OCI-LY1 (cell line): ENCODE data around the gene DNAJC3.

ENCODE experiments used
- CTCF ChIP-seq: fragments of 200-600 bp; sonication (generic), shearing (Covaris generic); IDR thresholded peaks from 2 replicates; pipeline ENCODE4 v1.5.1; 2017; ENCODE audit warnings: mild to moderate bottlenecking, antibody characterized with exemption, low read length, moderate library complexity, mixed read lengths
- EZH2 ChIP-seq: fragments of 200-600 bp; sonication (generic), shearing (Covaris generic); IDR thresholded peaks from 2 replicates; pipeline ENCODE4 v1.8.0; 2017; ENCODE audit warnings: borderline replicate concordance, mixed run types, mild to moderate bottlenecking, antibody characterized with exemption, low read length, moderate library complexity, mixed read lengths

- no peak for TF ChIP-seq CTCF
- no peak for TF ChIP-seq EZH2
Measured at GRCh38 chr13:95713651-95714050, 36.7 kb downstream of the DNAJC3 start.
